ENCODE results near the gene PPP1R9A.

DNA sequence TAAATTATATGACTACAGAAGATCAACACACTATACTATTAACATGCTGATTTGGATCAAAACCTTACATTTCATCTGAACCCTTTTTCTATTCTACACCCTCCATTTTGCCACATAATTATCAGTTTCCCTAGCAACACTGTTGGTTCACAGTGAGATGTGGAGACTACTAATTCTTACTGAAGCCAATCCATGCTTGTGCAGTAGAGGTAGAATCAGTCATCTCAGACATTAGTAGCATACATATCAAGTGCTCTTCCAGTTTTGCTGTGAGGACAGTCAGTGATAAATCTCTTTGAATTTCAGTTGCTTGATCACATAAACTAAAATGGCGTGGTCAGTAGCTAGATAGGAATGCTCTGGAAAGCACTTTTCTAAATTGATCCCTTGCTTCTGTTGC, 346.6 kb downstream of the PPP1R9A start:
- TF ChIP-seq, protein P1, sequence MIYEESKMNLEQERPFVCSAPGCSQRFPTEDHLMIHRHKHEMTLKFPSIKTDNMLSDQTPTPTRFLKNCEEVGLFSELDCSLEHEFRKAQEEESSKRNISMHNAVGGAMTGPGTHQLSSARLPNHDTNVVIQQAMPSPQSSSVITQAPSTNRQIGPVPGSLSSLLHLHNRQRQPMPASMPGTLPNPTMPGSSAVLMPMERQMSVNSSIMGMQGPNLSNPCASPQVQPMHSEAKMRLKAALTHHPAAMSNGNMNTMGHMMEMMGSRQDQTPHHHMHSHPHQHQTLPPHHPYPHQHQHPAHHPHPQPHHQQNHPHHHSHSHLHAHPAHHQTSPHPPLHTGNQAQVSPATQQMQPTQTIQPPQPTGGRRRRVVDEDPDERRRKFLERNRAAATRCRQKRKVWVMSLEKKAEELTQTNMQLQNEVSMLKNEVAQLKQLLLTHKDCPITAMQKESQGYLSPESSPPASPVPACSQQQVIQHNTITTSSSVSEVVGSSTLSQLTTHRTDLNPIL (CRISPR knock-in tag; IDR thresholded peaks at IDR 0.05; ENCODE audit: low read depth): no peak
- TF ChIP-seq CSDC2 (CRISPR knock-in tag; IDR thresholded peaks at IDR 0.05) (no peak), ARNTL (CRISPR knock-in tag; IDR thresholded peaks at IDR 0.05; ENCODE audit: borderline replicate concordance, low read depth) (no peak), POU6F1 (CRISPR knock-in tag; IDR thresholded peaks at IDR 0.05; ENCODE audit: borderline replicate concordance, low read depth) (no peak), ZFP30 (CRISPR knock-in tag; IDR thresholded peaks at IDR 0.05) (no peak), PPARA (CRISPR knock-in tag; IDR thresholded peaks at IDR 0.05; ENCODE audit: borderline replicate concordance) (no peak), ISL1 (CRISPR knock-in tag; IDR thresholded peaks at IDR 0.05) (no peak), ZC3H10 (CRISPR knock-in tag; IDR thresholded peaks at IDR 0.05) (no peak)
- TF ChIP-seq, protein P2, sequence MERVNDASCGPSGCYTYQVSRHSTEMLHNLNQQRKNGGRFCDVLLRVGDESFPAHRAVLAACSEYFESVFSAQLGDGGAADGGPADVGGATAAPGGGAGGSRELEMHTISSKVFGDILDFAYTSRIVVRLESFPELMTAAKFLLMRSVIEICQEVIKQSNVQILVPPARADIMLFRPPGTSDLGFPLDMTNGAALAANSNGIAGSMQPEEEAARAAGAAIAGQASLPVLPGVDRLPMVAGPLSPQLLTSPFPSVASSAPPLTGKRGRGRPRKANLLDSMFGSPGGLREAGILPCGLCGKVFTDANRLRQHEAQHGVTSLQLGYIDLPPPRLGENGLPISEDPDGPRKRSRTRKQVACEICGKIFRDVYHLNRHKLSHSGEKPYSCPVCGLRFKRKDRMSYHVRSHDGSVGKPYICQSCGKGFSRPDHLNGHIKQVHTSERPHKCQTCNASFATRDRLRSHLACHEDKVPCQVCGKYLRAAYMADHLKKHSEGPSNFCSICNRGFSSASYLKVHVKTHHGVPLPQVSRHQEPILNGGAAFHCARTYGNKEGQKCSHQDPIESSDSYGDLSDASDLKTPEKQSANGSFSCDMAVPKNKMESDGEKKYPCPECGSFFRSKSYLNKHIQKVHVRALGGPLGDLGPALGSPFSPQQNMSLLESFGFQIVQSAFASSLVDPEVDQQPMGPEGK (CRISPR knock-in tag; IDR thresholded peaks at IDR 0.05; ENCODE audit: borderline replicate concordance): no peak

All from SK-N-SH treated with all-trans-retinoic acid at 6 μM for 48 hours (cell line).